WTC11 (cell line): Measurements from ENCODE around the gene SVOP.

Source experiments
- ELF4 ChIP-seq: sonication (generic); formaldehyde crosslinking; IDR thresholded peaks from 2 replicates; pipeline ENCODE4 v1.8.1; 2022; ENCODE audit warnings: low read depth, mild to moderate bottlenecking, moderate library complexity, missing genetic modification reagents
- FOXJ3 ChIP-seq: sonication (generic); formaldehyde crosslinking; IDR thresholded peaks from 2 replicates; pipeline ENCODE4 v1.9.0; 2021; ENCODE audit warnings: missing genetic modification reagents, mild to moderate bottlenecking, borderline replicate concordance
- SP1 ChIP-seq: sonication (generic); formaldehyde crosslinking; conservative IDR thresholded peaks from 2 replicates; pipeline ENCODE4 v1.8.1; 2022; ENCODE audit warnings: missing genetic modification reagents
- TF ChIP-seq, protein P1 (sequence below): sonication (generic); formaldehyde crosslinking; IDR thresholded peaks from 2 replicates; pipeline ENCODE4 v1.8.1; 2022; ENCODE audit warnings: low read depth, missing genetic modification reagents, borderline replicate concordance
- TF ChIP-seq, protein P2 (sequence below): sonication (generic); formaldehyde crosslinking; IDR thresholded peaks from 2 replicates; pipeline ENCODE4 v1.8.1; 2022; ENCODE audit warnings: mild to moderate bottlenecking, moderate library complexity, missing genetic modification reagents
- TF ChIP-seq, protein P3 (sequence below): sonication (generic); formaldehyde crosslinking; conservative IDR thresholded peaks from 2 replicates; pipeline ENCODE4 v1.8.1; 2022; ENCODE audit warnings: mild to moderate bottlenecking, missing genetic modification reagents
- TF ChIP-seq, protein P4 (sequence below): sonication (generic); formaldehyde crosslinking; IDR thresholded peaks from 2 replicates; pipeline ENCODE4 v1.8.0; 2023; ENCODE audit warnings: mild to moderate bottlenecking, missing genetic modification reagents
- TF ChIP-seq, protein P5 (sequence below): sonication (generic); formaldehyde crosslinking; IDR thresholded peaks from 2 replicates; pipeline ENCODE4 v1.8.1; 2022; ENCODE audit warnings: mild to moderate bottlenecking, missing genetic modification reagents, moderate library complexity, borderline replicate concordance
- TF ChIP-seq, protein P6 (sequence below): fragments of 200-600 bp; IDR thresholded peaks from 2 replicates; pipeline ENCODE4 v1.8.0; 2022; ENCODE audit warnings: antibody characterized with exemption

DNA sequence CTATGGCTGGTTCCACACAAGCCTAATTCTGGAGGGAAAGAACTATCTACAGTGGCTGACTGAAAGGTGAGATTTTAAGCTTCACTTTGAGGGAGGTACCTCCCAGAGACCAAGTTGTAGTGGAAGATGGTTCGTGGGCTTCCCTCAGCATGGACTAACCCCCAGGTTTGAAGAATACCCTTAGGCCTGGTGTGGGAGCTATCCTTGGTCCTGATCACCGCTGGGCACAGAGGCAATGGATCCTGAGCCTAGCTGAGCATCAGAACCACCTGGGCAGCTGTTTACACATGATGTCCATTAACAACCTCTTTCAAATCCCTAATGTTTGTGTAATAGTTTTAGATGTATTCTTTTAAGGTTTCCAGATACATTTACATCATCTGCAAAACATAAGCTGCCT is 130.7 kb downstream of the SVOP start:
- TF ChIP-seq SP1 (CRISPR knock-in tag) (no peak), FOXJ3 (CRISPR knock-in tag) (no peak), ELF4 (CRISPR knock-in tag) (no peak)
- TF ChIP-seq, protein P1, sequence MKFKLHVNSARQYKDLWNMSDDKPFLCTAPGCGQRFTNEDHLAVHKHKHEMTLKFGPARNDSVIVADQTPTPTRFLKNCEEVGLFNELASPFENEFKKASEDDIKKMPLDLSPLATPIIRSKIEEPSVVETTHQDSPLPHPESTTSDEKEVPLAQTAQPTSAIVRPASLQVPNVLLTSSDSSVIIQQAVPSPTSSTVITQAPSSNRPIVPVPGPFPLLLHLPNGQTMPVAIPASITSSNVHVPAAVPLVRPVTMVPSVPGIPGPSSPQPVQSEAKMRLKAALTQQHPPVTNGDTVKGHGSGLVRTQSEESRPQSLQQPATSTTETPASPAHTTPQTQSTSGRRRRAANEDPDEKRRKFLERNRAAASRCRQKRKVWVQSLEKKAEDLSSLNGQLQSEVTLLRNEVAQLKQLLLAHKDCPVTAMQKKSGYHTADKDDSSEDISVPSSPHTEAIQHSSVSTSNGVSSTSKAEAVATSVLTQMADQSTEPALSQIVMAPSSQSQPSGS (CRISPR knock-in tag) = no peak
- TF ChIP-seq, protein P2, sequence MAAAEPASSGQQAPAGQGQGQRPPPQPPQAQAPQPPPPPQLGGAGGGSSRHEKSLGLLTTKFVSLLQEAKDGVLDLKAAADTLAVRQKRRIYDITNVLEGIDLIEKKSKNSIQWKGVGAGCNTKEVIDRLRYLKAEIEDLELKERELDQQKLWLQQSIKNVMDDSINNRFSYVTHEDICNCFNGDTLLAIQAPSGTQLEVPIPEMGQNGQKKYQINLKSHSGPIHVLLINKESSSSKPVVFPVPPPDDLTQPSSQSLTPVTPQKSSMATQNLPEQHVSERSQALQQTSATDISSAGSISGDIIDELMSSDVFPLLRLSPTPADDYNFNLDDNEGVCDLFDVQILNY = no peak
- TF ChIP-seq, protein P3, sequence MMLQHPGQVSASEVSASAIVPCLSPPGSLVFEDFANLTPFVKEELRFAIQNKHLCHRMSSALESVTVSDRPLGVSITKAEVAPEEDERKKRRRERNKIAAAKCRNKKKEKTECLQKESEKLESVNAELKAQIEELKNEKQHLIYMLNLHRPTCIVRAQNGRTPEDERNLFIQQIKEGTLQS (CRISPR knock-in tag) = no peak
- TF ChIP-seq, protein P4, sequence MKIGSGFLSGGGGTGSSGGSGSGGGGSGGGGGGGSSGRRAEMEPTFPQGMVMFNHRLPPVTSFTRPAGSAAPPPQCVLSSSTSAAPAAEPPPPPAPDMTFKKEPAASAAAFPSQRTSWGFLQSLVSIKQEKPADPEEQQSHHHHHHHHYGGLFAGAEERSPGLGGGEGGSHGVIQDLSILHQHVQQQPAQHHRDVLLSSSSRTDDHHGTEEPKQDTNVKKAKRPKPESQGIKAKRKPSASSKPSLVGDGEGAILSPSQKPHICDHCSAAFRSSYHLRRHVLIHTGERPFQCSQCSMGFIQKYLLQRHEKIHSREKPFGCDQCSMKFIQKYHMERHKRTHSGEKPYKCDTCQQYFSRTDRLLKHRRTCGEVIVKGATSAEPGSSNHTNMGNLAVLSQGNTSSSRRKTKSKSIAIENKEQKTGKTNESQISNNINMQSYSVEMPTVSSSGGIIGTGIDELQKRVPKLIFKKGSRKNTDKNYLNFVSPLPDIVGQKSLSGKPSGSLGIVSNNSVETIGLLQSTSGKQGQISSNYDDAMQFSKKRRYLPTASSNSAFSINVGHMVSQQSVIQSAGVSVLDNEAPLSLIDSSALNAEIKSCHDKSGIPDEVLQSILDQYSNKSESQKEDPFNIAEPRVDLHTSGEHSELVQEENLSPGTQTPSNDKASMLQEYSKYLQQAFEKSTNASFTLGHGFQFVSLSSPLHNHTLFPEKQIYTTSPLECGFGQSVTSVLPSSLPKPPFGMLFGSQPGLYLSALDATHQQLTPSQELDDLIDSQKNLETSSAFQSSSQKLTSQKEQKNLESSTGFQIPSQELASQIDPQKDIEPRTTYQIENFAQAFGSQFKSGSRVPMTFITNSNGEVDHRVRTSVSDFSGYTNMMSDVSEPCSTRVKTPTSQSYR (CRISPR knock-in tag) = no peak
- TF ChIP-seq, protein P5, sequence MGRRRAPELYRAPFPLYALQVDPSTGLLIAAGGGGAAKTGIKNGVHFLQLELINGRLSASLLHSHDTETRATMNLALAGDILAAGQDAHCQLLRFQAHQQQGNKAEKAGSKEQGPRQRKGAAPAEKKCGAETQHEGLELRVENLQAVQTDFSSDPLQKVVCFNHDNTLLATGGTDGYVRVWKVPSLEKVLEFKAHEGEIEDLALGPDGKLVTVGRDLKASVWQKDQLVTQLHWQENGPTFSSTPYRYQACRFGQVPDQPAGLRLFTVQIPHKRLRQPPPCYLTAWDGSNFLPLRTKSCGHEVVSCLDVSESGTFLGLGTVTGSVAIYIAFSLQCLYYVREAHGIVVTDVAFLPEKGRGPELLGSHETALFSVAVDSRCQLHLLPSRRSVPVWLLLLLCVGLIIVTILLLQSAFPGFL (CRISPR knock-in tag) = no peak
- TF ChIP-seq, protein P6, sequence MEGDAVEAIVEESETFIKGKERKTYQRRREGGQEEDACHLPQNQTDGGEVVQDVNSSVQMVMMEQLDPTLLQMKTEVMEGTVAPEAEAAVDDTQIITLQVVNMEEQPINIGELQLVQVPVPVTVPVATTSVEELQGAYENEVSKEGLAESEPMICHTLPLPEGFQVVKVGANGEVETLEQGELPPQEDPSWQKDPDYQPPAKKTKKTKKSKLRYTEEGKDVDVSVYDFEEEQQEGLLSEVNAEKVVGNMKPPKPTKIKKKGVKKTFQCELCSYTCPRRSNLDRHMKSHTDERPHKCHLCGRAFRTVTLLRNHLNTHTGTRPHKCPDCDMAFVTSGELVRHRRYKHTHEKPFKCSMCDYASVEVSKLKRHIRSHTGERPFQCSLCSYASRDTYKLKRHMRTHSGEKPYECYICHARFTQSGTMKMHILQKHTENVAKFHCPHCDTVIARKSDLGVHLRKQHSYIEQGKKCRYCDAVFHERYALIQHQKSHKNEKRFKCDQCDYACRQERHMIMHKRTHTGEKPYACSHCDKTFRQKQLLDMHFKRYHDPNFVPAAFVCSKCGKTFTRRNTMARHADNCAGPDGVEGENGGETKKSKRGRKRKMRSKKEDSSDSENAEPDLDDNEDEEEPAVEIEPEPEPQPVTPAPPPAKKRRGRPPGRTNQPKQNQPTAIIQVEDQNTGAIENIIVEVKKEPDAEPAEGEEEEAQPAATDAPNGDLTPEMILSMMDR = no peak
